Raji (cell line): ENCODE measurements around the gene SOCS6.

Experiments
- POLR2A ChIP-seq: IDR thresholded peaks from 2 replicates; pipeline ENCODE4 v1.6.1; 2011; ENCODE audit warnings: low read depth, low read length, control low read depth; ENCODE audit not compliant: insufficient read depth

SOCS6 gene

DNA sequence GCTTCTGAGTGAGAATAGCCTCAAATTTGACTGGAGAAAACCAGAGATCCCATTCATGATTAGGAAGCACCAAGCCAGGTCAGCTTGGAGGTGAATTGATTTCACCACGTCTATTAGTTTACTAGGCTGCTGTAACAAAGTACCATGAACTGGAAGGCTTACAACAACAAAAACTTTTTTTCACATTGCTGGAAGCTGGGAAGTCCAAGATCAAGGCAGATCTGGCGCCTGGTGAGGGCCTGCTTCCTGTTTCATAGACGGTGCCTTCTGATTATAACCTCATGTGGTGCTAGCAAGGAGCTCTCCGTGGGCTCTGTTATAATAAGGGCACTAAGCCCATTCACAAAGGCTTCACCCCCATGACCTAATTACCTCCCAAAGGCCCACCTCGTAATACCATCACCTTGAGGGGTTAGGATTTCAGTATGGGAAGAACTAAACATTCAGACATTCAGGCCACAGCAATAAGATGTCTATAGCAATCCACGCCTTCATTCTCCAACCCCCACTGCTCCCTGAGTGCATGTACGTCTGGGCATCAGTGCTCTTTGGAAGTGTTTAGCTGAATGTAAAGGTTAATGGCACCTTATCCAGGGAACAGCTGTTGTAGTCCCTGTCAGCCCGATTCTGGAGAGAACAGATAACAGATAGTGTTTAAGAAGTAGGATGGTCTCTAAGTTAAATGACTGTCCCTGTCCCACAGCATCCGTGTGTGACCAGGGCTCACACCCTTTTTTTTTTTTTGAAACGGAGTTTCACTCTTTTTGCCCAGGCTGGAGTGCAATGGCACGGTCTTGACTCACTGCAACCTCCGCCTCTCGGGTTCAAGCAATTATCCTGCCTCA is 89.2 kb downstream of the SOCS6 start:
- TF ChIP-seq POLR2A, result no peak
